Large intestine (tissue), 3 donors: Measurements from ENCODE around the gene MOV10. TPM values are rescaled to one million over a fixed set of nuclear protein-coding genes. Genes with fewer than 3 reads are reported as not detected.

Experiments
- DNase-seq, 2 donors: peaks; one replicate each; pipeline versions ENCODE4 v3.0.0 to v3.0.0-alpha.2; 2013
- H3K27ac ChIP-seq: one replicate; pipeline ENCODE4 v1.5.1; 2013; ENCODE audit warnings: low read length
- H3K27me3 ChIP-seq: 2 replicates; pipeline ENCODE4 v1.6.1; 2013; ENCODE audit warnings: low read length; ENCODE audit not compliant: control insufficient read depth, insufficient read depth
- H3K36me3 ChIP-seq: 2 replicates; pipeline ENCODE4 v1.6.1; 2013; ENCODE audit warnings: low read length; ENCODE audit not compliant: control insufficient read depth, insufficient read depth
- H3K4me1 ChIP-seq: one replicate; pipeline ENCODE4 v1.6.1; 2013; ENCODE audit warnings: low read length; ENCODE audit not compliant: control insufficient read depth, insufficient read depth
- H3K4me3 ChIP-seq: one replicate; pipeline ENCODE4 v1.5.1; 2013; ENCODE audit warnings: low read length
- H3K9me3 ChIP-seq: one replicate; pipeline ENCODE4 v1.6.1; 2013; ENCODE audit warnings: mild to moderate bottlenecking, low read depth, low read length, moderate library complexity; ENCODE audit not compliant: control insufficient read depth
- WGBS: methylation state at CpG from one replicate; pipeline ENCODE4 v1.1.5; 2013; ENCODE audit warnings: low lambda C conversion rate; ENCODE audit not compliant: insufficient coverage; 5-methylcytosine and 5-hydroxymethylcytosine counted together
- polyA plus RNA-seq: library from polyadenylated mRNA; unstranded; fragments of 120-200 nt; gene quantifications from one replicate; pipeline ENCODE4 v1.2.1, GENCODE V29; 2013

Gene MOV10
- polyA plus RNA-seq, 1 donor, result 141 TPM

DNA sequence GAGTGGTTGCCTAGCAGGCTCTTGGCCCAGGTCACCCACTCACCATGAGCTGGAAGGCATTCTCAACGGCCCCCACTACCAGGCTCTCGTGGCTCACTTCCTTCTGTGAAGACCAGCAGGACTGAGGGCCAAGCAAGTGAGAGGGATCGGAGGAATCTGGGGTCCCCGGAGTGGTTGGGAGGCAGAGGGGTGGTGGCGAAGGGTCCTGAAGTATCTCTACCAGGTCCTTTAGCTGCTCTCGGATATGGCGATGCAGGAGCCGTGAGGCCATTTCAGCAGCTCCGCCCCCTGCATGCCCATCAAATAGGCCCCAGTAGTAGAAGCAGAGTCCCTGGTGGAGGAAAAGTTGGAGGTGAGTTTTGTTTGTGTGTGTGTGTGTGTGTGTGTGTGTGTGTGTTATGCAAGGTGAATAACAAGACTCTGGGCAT is 38.3 kb downstream of the MOV10 start:
- peaks cover 12% of the 10 kb centered on the region for H3K4me1 ChIP-seq
- no peak overlapping the region for H3K27ac ChIP-seq
- no peak overlapping the region for H3K4me3 ChIP-seq
- peaks cover 35% of the 10 kb centered on the region for H3K27me3 ChIP-seq
- WGBS, result no CpG with 5 or more reads among the region's 9 CpGs
- peaks cover 3% of the 10 kb centered on the region for H3K9me3 ChIP-seq
- DNase-seq, result no peak
- no peaks in the 10 kb centered on the region for H3K36me3 ChIP-seq

DNA sequence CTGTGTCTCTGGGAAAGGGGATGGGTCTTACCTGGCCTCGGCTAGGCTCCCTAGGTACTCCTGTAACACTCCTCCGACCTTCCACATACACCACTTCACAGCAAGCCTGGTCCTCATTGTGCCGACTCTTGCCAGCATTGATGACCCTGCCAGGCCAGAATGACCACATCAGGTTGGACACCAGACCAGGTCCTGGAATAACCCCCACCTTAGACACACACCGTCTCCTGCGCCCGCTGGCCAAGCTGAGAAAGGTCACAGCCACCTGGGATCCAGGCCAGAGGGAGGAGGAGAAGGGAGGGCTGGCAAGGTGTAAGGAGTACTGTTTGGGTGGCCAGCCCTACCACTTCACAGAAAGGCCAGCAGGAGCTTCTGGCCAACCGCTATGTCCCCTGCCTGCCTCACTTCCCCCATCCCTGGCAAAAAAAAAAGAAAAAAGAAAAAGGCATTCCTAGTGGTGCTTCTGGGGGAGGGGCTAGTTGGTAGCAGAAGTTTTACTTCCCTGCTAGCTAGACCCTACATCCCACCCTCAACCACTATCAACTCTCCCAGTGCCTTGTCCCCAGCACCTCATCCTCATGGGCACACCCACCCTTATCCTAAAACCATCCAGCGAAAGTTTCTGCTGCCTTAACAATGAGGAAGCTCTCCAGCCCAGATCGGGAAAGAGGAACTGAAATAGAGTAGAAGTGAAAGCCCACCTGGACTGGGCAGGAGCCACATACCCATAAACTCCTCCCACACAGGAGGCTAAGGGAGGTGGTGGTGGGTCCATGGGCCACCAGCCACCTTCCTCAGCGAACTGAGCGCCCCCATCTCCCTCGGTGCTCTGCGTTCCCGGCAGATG is 39.2 kb downstream of the MOV10 start:
- Histone ChIP-seq H3K4me3 (peak overlapping the region; percentile 38), H3K27ac (no peak overlapping the region), H3K36me3 (no peaks in the 10 kb centered on the region), H3K9me3 (peaks cover 3% of the 10 kb centered on the region), H3K27me3 (peaks cover 40% of the 10 kb centered on the region), H3K4me1 (peaks cover 12% of the 10 kb centered on the region)
- DNase-seq, result peak in 1 of 2 donors; percentile 51
- 83% methylated on average over 1 of the region's 14 CpGs for WGBS

- Histone ChIP-seq H3K9me3 (peaks cover 3% of the 10 kb centered on the region), H3K4me1 (peaks cover 12% of the 10 kb centered on the region), H3K4me3 (peak overlapping the region; percentile 38), H3K27ac (no peak overlapping the region), H3K27me3 (peaks cover 44% of the 10 kb centered on the region), H3K36me3 (no peaks in the 10 kb centered on the region)
- WGBS, result no CpG with 5 or more reads among the region's 86 CpGs
- DNase-seq, result peak in 1 of 2 donors; percentile 48
Observed at GRCh38 chr1:112714313-112715263, 40.1 kb downstream of the MOV10 start.

GRCh38 chr1:112715264-112716053 is 41.0 kb downstream of the MOV10 start, which contains the start of gene PPM1J:
Gene PPM1J (minus strand): TSS chr1:112715332. CDS start chr1:112715301, 31 bp downstream.
- peak within 1 kb of the TSS; percentile 13 for H3K27ac ChIP-seq
- peak within 1 kb of the TSS; percentile 58 for H3K4me3 ChIP-seq
- H3K36me3 ChIP-seq, result no peaks in the 10 kb centered on the region
- H3K4me1 ChIP-seq, result peaks cover 12% of the 10 kb centered on the region
- peaks cover 44% of the 10 kb centered on the region for H3K27me3 ChIP-seq
- WGBS, result no CpG with 5 or more reads among the region's 51 CpGs
- peaks cover 3% of the 10 kb centered on the region for H3K9me3 ChIP-seq
- peak; percentile 95 for DNase-seq

GRCh38 chr1:112716133-112716720 is 41.8 kb downstream of the MOV10 start:
- Histone ChIP-seq H3K4me3 (peak overlapping the region; percentile 58), H3K27ac (no peak overlapping the region)
- no CpG with 5 or more reads among the region's 13 CpGs for WGBS

GRCh38 chr1:112717263-112717873 is 42.9 kb downstream of the MOV10 start:
- H3K27me3 ChIP-seq, result peaks cover 30% of the 10 kb centered on the region
- no peaks in the 10 kb centered on the region for H3K36me3 ChIP-seq
- WGBS, result no CpG with 5 or more reads among the region's 2 CpGs
- H3K27ac ChIP-seq, result no peak overlapping the region
- H3K4me1 ChIP-seq, result peaks cover 16% of the 10 kb centered on the region
- no peak for DNase-seq
- H3K9me3 ChIP-seq, result peaks cover 3% of the 10 kb centered on the region
- no peak overlapping the region for H3K4me3 ChIP-seq

More at GRCh38 chr1:112716133-112716720, 41.8 kb downstream of the MOV10 start:
- DNase-seq, result peak; percentile 86 to 88
- H3K9me3 ChIP-seq, result peaks cover 3% of the 10 kb centered on the region
- peaks cover 40% of the 10 kb centered on the region for H3K27me3 ChIP-seq
- H3K36me3 ChIP-seq, result no peaks in the 10 kb centered on the region
- peaks cover 12% of the 10 kb centered on the region for H3K4me1 ChIP-seq

- Histone ChIP-seq H3K4me3 (no peak overlapping the region), H3K27me3 (peaks cover 19% of the 10 kb centered on the region), H3K36me3 (no peaks in the 10 kb centered on the region), H3K27ac (no peak overlapping the region), H3K9me3 (peaks cover 3% of the 10 kb centered on the region), H3K4me1 (peaks cover 24% of the 10 kb centered on the region)
- 63% methylated on average over 3 of the region's 44 CpGs for WGBS
- DNase-seq, result peak in 1 of 2 donors; percentile 58
Observed at GRCh38 chr1:112718691-112719418, 44.4 kb downstream of the MOV10 start.

DNA sequence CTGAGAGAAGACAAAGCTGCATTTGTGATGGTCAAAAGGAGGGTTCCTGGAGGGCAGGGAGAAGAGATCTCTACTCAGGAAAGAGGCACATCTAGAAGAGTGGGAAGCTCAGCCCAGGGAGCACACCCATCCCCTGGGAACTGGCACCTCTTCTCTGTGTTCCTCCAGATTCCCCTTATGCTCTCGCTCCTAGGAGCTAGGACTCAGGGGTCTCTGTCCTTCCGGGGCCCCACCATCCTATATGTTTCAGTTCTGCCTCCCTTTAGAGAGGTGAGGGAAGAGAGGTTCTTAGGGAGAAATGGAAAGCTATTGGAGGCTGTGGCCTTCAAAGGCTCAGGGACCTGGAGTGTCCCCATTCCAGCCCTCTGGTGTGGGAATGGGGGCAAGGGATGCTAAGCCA is 45.2 kb downstream of the MOV10 start:
- WGBS, result no CpG with 5 or more reads among the region's 2 CpGs
- Histone ChIP-seq H3K4me3 (no peak overlapping the region), H3K9me3 (no peaks in the 10 kb centered on the region), H3K27me3 (peaks cover 11% of the 10 kb centered on the region), H3K4me1 (peaks cover 15% of the 10 kb centered on the region), H3K27ac (no peak overlapping the region), H3K36me3 (no peaks in the 10 kb centered on the region)
- DNase-seq, result no peak

DNA sequence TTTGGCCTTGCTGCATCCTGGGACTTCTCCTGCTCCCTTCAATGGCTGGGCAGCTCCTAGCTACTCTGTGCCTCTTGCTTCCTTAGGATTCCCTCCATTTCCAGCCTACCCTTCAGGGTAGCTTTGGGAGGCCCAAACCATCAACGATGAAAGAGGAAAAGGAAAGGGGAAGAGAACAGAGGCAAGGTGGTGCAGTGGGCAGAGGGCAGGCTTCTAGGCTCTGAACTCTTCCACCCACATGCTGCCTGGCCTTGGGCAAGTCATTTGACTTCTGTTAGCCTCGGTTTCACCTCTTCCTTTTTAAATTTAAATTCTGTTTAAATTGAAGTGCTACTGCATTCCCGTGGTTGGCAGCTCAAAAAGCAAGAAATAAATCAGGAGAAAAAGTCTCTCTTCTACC is 46.3 kb downstream of the MOV10 start:
- H3K27ac ChIP-seq, result no peak overlapping the region
- WGBS, result 83% methylated on average over 1 of the region's 3 CpGs
- DNase-seq, result no peak
- H3K27me3 ChIP-seq, result peaks cover 9% of the 10 kb centered on the region
- no peaks in the 10 kb centered on the region for H3K36me3 ChIP-seq
- no peak overlapping the region for H3K4me3 ChIP-seq
- peaks cover 14% of the 10 kb centered on the region for H3K4me1 ChIP-seq
- H3K9me3 ChIP-seq, result no peaks in the 10 kb centered on the region
